GM12878 (cell line): ENCODE data around the gene CACNA2D2. TPM values are rescaled to one million over a fixed set of nuclear protein-coding genes. Genes with fewer than 3 reads are reported as not detected.

ENCODE experiments used
- ATAC-seq: fragments of 200-7000 bp; cut with Tn5 transposase; 3 replicates; pipeline ENCODE4 v1.9.1; 2020; ENCODE audit warnings: mild to moderate bottlenecking, moderate library complexity
- BruUV-seq: library from RNA; stranded (reverse); fragments of 400-500 nt; replicated peaks from 2 replicates; lab custom pipeline; 2021; lab: Mats Ljungman, UMichigan
- CTCF ChIA-PET: fragments of 300-600 bp; sonication (Branson Sonifier 250); formaldehyde crosslinking; extraction: SDS; loops from one replicate; lab custom pipeline; 2021; ENCODE audit warnings: inconsistent platforms; lab: Yijun Ruan, JAX
- POLR2A ChIA-PET: fragments of 350-600 bp; formaldehyde crosslinking; extraction: SDS; loops from one replicate; lab custom pipeline; 2021; ENCODE audit warnings: inconsistent platforms; lab: Charles Lee
- RAD21 ChIA-PET: fragments of 300-600 bp; sonication (Branson Sonifier 250); formaldehyde crosslinking; loops from one replicate; lab custom pipeline; 2023; ENCODE audit warnings: antibody characterized with exemption; ENCODE audit not compliant: unreplicated experiment; lab: Charles Lee
- SMC1A ChIA-PET: fragments of 300-600 bp; sonication (Branson Sonifier 250); formaldehyde crosslinking; loops from one replicate; lab custom pipeline; 2023; ENCODE audit not compliant: unreplicated experiment, uncharacterized antibody; lab: Charles Lee
- DNase-seq: peaks from one replicate; pipeline ENCODE4 v3.0.0-alpha.2; 2011; ENCODE audit warnings: low read depth, low spot score
- FAIRE-seq: peaks from 3 replicates; lab custom pipeline; 2011; peaks lifted over from hg19 to GRCh38; lab: Jason Lieb, UNC
- H2AFZ ChIP-seq: 2 replicates; pipeline ENCODE4 v1.6.0; 2011; ENCODE audit warnings: low read depth, low read length, control low read depth; ENCODE audit not compliant: control insufficient read depth
- H3K27ac ChIP-seq: 2 replicates; pipeline ENCODE4 v1.5.1; 2011; ENCODE audit warnings: control low read depth; ENCODE audit not compliant: control insufficient read depth, insufficient read depth
- H3K27me3 ChIP-seq, 2 experiments: replicated peaks in 1 of 2; 2 replicates each; pipeline versions ENCODE4 v1.6.0 to v1.6.1; 2011; ENCODE audit warnings: low read length in 1 of 2; ENCODE audit not compliant: control insufficient read depth in 2 of 2, insufficient read depth in 2 of 2
- H3K36me3 ChIP-seq, 2 experiments: 2 replicates each; pipeline ENCODE4 v1.5.1; 2011; ENCODE audit warnings: low read length in 1 of 2; ENCODE audit not compliant: control insufficient read depth in 2 of 2, insufficient read depth in 2 of 2
- H3K4me1 ChIP-seq: 2 replicates; pipeline ENCODE4 v1.6.1; 2011; ENCODE audit warnings: mild to moderate bottlenecking, low read length, moderate library complexity, mixed read lengths; ENCODE audit not compliant: control insufficient read depth, insufficient read depth
- H3K4me2 ChIP-seq: 2 replicates; pipeline ENCODE4 v1.6.0; 2011; ENCODE audit warnings: control low read depth; ENCODE audit not compliant: control insufficient read depth, insufficient read depth
- H3K4me3 ChIP-seq: fragments of 200-600 bp; sonication (generic); 2 replicates; pipeline ENCODE4 v1.5.1; 2016
- H3K79me2 ChIP-seq: 2 replicates; pipeline ENCODE4 v1.6.0; 2011; ENCODE audit warnings: low read length; ENCODE audit not compliant: control insufficient read depth, insufficient read depth
- H3K9ac ChIP-seq: 2 replicates; pipeline ENCODE4 v1.8.0; 2011; ENCODE audit warnings: low read length, control low read depth, mixed read lengths; ENCODE audit not compliant: control insufficient read depth, insufficient read depth
- H3K9me3 ChIP-seq: replicated peaks from 3 replicates; pipeline ENCODE4 v1.5.1; 2011; ENCODE audit warnings: mild to moderate bottlenecking, low read length; ENCODE audit not compliant: control insufficient read depth, insufficient read depth
- H4K20me1 ChIP-seq: 2 replicates; pipeline ENCODE4 v1.6.0; 2011; ENCODE audit not compliant: control insufficient read depth, insufficient read depth
- BHLHE40 ChIP-seq, 2 experiments: fragments of 450-650 bp in 1 of 2; IDR thresholded peaks; 2 replicates each; pipeline ENCODE4 v1.6.1; 2011 to 2017; ENCODE audit warnings: low read depth in 2 of 2, borderline replicate concordance in 1 of 2, improper control_type of control experiment in 1 of 2, low read length in 1 of 2, mild to moderate bottlenecking in 1 of 2
- CHD4 ChIP-seq: fragments of 200-600 bp; sonication (generic); IDR thresholded peaks from 2 replicates; pipeline ENCODE4 v1.6.1; 2016; ENCODE audit warnings: mild to moderate bottlenecking
- E2F8 ChIP-seq: fragments of 450-650 bp; IDR thresholded peaks from 2 replicates; pipeline ENCODE4 v1.6.1; 2018; ENCODE audit warnings: mild to moderate bottlenecking, low read depth, moderate library complexity; ENCODE audit not compliant: partially characterized antibody
- EZH2 ChIP-seq: IDR thresholded peaks from 2 replicates; pipeline ENCODE4 v1.6.1; 2012; ENCODE audit warnings: low read depth, mild to moderate bottlenecking, control low read depth, inconsistent platforms, low read length, borderline replicate concordance; ENCODE audit not compliant: control insufficient read depth
- IKZF2 ChIP-seq, 2 experiments: fragments of 450-650 bp; IDR thresholded peaks; 2 replicates each; pipeline ENCODE4 v1.6.1; 2017; ENCODE audit warnings: mild to moderate bottlenecking in 2 of 2, moderate library complexity in 2 of 2
- NR2F1 ChIP-seq: fragments of 450-650 bp; conservative IDR thresholded peaks from 2 replicates; pipeline ENCODE4 v1.6.1; 2017; ENCODE audit warnings: mild to moderate bottlenecking
- REST ChIP-seq: IDR thresholded peaks from 2 replicates; pipeline ENCODE4 v1.6.1; 2012; ENCODE audit warnings: mild to moderate bottlenecking, low read depth, low read length
- SRF ChIP-seq, 2 experiments: IDR thresholded peaks; 2 replicates each; pipeline ENCODE4 v1.6.1; 2011; ENCODE audit warnings: low read depth in 2 of 2, low read length in 2 of 2, mild to moderate bottlenecking in 1 of 2, moderate library complexity in 1 of 2
- SUPT20H ChIP-seq: IDR thresholded peaks from 2 replicates; pipeline ENCODE4 v1.6.1; 2011; ENCODE audit warnings: low read depth, mild to moderate bottlenecking, low read length, moderate library complexity, borderline replicate concordance; ENCODE audit not compliant: control insufficient read depth
- TCF12 ChIP-seq: IDR thresholded peaks from 2 replicates; pipeline ENCODE4 v1.6.1; 2011; ENCODE audit warnings: low read depth, mild to moderate bottlenecking, low read length
- WGBS: methylation state at CpG from one replicate; pipeline ENCODE4 v1.1.6; 2016; ENCODE audit warnings: low lambda C conversion rate; ENCODE audit not compliant: insufficient replicate concordance, insufficient coverage; ENCODE audit errors: missing lambda C conversion rate; 5-methylcytosine and 5-hydroxymethylcytosine counted together
- in situ Hi-C: fragments of 300-500 bp; cut with MboI; formaldehyde crosslinking; loops from 9 replicates; pipeline ENCODE4 v1.14.3; 2018; ENCODE audit warnings: mixed read lengths
- intact Hi-C: fragments of 100-400 bp; cut with micrococcal nuclease; formaldehyde crosslinking; loops from one replicate; pipeline ENCODE4 v1.14.2; 2022; ENCODE audit not compliant: unreplicated experiment
- polyA plus RNA-seq, 11 experiments: library from polyadenylated mRNA; depleted of rRNA in 4 of 11; unstranded in 6 of 11; stranded (reverse) in 5 of 11; fragments of >200 nt; fragmentation: Nextera tagmentation in 4 of 11; fragmentation: Illumina TruSeq in 1 of 11; extraction: Ambion mirVana in 4 of 11; extraction: Trizol in 1 of 11; gene quantifications; 1 replicate in 1 of 11; 2 replicates in 10 of 11; pipeline versions ENCODE4 v1.2.1 to v1.2.3, GENCODE V29; 2011 to 2016; ENCODE audit warnings: inconsistent platforms in 2 of 11, missing spikeins in 2 of 11, low read depth in 1 of 11
- total RNA-seq, 4 experiments: library from RNA; depleted of rRNA in 3 of 4; stranded (reverse); fragments of >200 nt in 3 of 4; fragmentation: Illumina TruSeq in 1 of 4; extraction: Trizol in 1 of 4; gene quantifications; 2 replicates each; pipeline versions ENCODE4 v1.2.1 to v1.2.3, GENCODE V29; 2013 to 2021

Gene CACNA2D2
- total and polyA plus RNA-seq, 10 of the 15 experiments (the other 5 are each of a cell fraction or from before 2014, with no cell fraction given): 0.03 to 0.07 TPM; not detected in 8

GRCh38 chr3:50530001-50530970 lies 26.9 kb upstream of the CACNA2D2 start:
- ATAC-seq (no peak), DNase-seq (no peak), FAIRE-seq (no peak)
- in situ Hi-C loops: no loop called here
- H3K27ac ChIP-seq: no peak overlapping the region
- H3K9me3 ChIP-seq: no peaks in the 10 kb centered on the region
- SMC1A ChIA-PET: no interaction called here
- no peak overlapping the region for H3K4me2 ChIP-seq
- no peak overlapping the region for H2AFZ ChIP-seq
- peaks cover 5 to 8% of the 10 kb centered on the region in 2 experiments; a peak in 3 of 4 replicates for H3K27me3 ChIP-seq
- RAD21 ChIA-PET: no interaction called here
- BruUV-seq: no TSS peak
- CTCF ChIA-PET: no interaction called here
- H4K20me1 ChIP-seq: no peaks in the 10 kb centered on the region
- intact Hi-C loops: no loop called here
- POLR2A ChIA-PET: no interaction called here
- 18% methylated on average over 43 of the region's 48 CpGs for WGBS
- no peak for TF ChIP-seq REST
- TF ChIP-seq BHLHE40 (IDR thresholded peaks at IDR 0.05; ENCODE audit: borderline replicate concordance in 1 of 2, low read depth in 2 of 2, low read length in 1 of 2): no peak
- no peak for TF ChIP-seq E2F8
- TF ChIP-seq TCF12: no peak
- no peak for TF ChIP-seq CHD4
- TF ChIP-seq NR2F1: no peak
- no peak for TF ChIP-seq IKZF2 (IDR thresholded peaks at IDR 0.05)
- no peak for TF ChIP-seq SRF (IDR thresholded peaks at IDR 0.05; ENCODE audit: low read depth in 2 of 2, low read length in 2 of 2)
- no peak for TF ChIP-seq SUPT20H
- TF ChIP-seq EZH2: no peak
- no peaks in the 10 kb centered on the region for H3K79me2 ChIP-seq
- no peak overlapping the region for H3K9ac ChIP-seq
- H3K4me3 ChIP-seq: no peak overlapping the region
- H3K36me3 ChIP-seq: no peaks in the 10 kb centered on the region
- no peaks in the 10 kb centered on the region for H3K4me1 ChIP-seq
